ENCODE measurements around the gene FAM170B. TPM values are rescaled to one million over a fixed set of nuclear protein-coding genes. Genes with fewer than 3 reads are reported as not detected.
A peak's percentile ranks its signal among the peaks of the same experiment; 100 is the strongest.

FAM170B gene
- total RNA-seq, 1 donor = not detected

DNA sequence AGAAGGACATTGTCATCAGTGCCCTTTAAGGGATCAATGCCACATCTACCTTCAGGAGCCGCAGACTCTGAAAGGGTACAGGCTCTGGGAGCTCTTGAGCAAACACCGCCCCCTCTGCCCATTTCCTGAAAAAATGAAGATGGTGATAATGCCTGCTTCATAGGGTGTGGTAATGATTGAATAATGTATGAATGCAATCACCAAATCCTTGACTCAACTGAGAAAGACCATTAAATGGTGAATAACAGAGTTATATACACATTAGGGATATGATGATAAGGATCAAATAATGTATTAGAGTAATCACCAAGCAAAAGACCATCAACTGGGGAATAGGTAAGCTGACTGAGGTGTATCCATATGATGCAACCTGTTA, 1.5 kb downstream of the FAM170B start:
- Histone ChIP-seq H4K20me1 (ENCODE audit: insufficient read depth, low read length) (no peaks in the 10 kb centered on the region), H3K9me3 (ENCODE audit: low read depth, low read length) (no peaks in the 10 kb centered on the region), H3K4me1 (ENCODE audit: insufficient read depth, low read length) (peaks cover 3% of the 10 kb centered on the region), H3K36me3 (ENCODE audit: insufficient read depth, low read length) (no peaks in the 10 kb centered on the region), H3K27me3 (ENCODE audit: insufficient read depth, low read length) (peaks cover 18% of the 10 kb centered on the region), H3K4me2 (ENCODE audit: insufficient read depth, low read length) (no peak overlapping the region), H3K79me2 (ENCODE audit: insufficient read depth, low read length) (no peaks in the 10 kb centered on the region), H3K4me3 (ENCODE audit: insufficient read depth, low read length) (no peak overlapping the region), H3K27ac (ENCODE audit: low read depth, low read length) (no peak overlapping the region), H2AFZ (ENCODE audit: low read length) (no peak overlapping the region)
- DNase-seq (ENCODE audit: insufficient read length, low spot score, missing footprints) = peak; percentile 54
- TF ChIP-seq, protein P1, sequence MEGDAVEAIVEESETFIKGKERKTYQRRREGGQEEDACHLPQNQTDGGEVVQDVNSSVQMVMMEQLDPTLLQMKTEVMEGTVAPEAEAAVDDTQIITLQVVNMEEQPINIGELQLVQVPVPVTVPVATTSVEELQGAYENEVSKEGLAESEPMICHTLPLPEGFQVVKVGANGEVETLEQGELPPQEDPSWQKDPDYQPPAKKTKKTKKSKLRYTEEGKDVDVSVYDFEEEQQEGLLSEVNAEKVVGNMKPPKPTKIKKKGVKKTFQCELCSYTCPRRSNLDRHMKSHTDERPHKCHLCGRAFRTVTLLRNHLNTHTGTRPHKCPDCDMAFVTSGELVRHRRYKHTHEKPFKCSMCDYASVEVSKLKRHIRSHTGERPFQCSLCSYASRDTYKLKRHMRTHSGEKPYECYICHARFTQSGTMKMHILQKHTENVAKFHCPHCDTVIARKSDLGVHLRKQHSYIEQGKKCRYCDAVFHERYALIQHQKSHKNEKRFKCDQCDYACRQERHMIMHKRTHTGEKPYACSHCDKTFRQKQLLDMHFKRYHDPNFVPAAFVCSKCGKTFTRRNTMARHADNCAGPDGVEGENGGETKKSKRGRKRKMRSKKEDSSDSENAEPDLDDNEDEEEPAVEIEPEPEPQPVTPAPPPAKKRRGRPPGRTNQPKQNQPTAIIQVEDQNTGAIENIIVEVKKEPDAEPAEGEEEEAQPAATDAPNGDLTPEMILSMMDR (IDR thresholded peaks at IDR 0.05; ENCODE audit: extremely low read depth, low read depth, low read length) = no peak

DNA sequence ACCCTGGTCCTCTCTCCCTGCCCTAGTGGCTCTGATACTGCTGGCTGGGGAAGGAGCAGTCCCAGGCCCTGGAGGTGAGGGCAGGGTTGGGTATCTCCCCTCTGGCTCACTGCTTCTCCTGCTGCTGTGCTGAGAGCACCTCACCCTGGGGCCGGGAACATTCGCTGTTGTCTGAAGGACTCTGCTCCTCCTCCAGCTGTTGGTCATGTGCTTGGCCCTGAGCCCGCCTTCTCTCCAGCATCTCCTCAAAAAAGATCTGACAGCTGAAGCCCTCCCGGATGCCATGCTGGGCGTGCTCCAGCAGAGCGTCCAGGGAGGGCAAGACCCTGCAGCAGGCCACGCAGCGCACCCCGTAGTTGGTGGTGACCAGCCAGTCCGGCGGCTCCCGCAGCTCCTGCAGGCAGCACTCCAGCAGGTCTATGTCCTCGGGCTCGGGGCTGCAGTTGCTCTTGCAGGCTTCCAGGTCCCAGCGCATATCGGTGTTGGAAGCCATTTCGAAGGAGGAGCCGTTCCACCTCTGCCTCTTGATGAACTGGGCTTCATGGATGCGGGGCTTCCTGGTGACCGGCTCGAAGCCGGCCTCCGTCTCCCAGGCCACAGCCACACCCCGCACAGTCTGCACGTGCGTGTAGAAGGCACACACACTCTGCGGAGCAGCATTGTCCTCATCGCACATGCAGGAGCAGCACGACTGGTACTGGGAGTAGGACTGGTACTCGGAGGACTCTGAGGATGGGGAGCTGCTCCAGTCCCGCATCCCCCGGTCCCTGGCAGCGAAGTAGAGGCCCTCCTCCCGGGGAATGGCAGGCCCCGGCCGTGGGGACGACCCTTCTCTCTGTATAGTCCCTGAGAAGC, 2.1 kb downstream of the FAM170B start:
- DNase-seq (ENCODE audit: insufficient read length, low spot score, missing footprints) = no peak
- no peak overlapping the region for H2AFZ ChIP-seq (ENCODE audit: low read length)

DNA sequence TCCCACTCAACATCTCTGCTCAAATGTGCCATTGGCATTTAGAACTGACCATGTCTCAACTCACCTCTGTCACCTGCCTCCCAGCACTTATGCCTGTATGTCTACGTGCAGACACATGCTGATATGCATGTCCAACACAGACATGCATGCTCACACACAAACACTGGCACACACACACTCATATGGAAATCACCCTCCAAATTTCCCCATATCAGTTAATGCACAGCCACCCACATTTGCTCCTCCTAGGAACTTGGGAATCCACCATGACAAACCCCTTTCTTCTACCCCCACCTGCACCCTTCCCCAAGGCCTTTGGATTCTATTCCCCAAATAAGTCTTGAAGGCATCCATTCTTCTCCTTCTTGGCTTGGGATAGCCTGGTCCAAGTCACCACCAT, 4.4 kb downstream of the FAM170B start:
- no peaks in the 10 kb centered on the region for H3K79me2 ChIP-seq (ENCODE audit: insufficient read depth, low read length)
- H3K36me3 ChIP-seq (ENCODE audit: insufficient read depth, low read length) = no peaks in the 10 kb centered on the region
- no peak overlapping the region for H3K4me2 ChIP-seq (ENCODE audit: insufficient read depth, low read length)
- H3K4me3 ChIP-seq (ENCODE audit: insufficient read depth, low read length) = no peak overlapping the region
- no peaks in the 10 kb centered on the region for H3K9me3 ChIP-seq (ENCODE audit: low read depth, low read length)
- H3K27ac ChIP-seq (ENCODE audit: low read depth, low read length) = no peak overlapping the region
- no peak for DNase-seq (ENCODE audit: insufficient read length, low spot score, missing footprints)
- peaks cover 18% of the 10 kb centered on the region for H3K27me3 ChIP-seq (ENCODE audit: insufficient read depth, low read length)
- no peaks in the 10 kb centered on the region for H4K20me1 ChIP-seq (ENCODE audit: insufficient read depth, low read length)
- H3K4me1 ChIP-seq (ENCODE audit: insufficient read depth, low read length) = no peaks in the 10 kb centered on the region
- H2AFZ ChIP-seq (ENCODE audit: low read length) = no peak overlapping the region
- TF ChIP-seq, protein P1 (IDR thresholded peaks at IDR 0.05; ENCODE audit: extremely low read depth, low read depth, low read length) = no peak

More for the DNA sequence above, 2.1 kb downstream of the FAM170B start:
- H4K20me1 ChIP-seq (ENCODE audit: insufficient read depth, low read length) = no peaks in the 10 kb centered on the region
- H3K4me2 ChIP-seq (ENCODE audit: insufficient read depth, low read length) = no peak overlapping the region
- H3K4me1 ChIP-seq (ENCODE audit: insufficient read depth, low read length) = peaks cover 3% of the 10 kb centered on the region
- peaks cover 18% of the 10 kb centered on the region for H3K27me3 ChIP-seq (ENCODE audit: insufficient read depth, low read length)
- no peak overlapping the region for H3K4me3 ChIP-seq (ENCODE audit: insufficient read depth, low read length)
- H3K9me3 ChIP-seq (ENCODE audit: low read depth, low read length) = no peaks in the 10 kb centered on the region
- H3K27ac ChIP-seq (ENCODE audit: low read depth, low read length) = no peak overlapping the region
- H3K79me2 ChIP-seq (ENCODE audit: insufficient read depth, low read length) = no peaks in the 10 kb centered on the region
- H3K36me3 ChIP-seq (ENCODE audit: insufficient read depth, low read length) = no peaks in the 10 kb centered on the region
- TF ChIP-seq, protein P1 (IDR thresholded peaks at IDR 0.05; ENCODE audit: extremely low read depth, low read depth, low read length) = no peak

DNA sequence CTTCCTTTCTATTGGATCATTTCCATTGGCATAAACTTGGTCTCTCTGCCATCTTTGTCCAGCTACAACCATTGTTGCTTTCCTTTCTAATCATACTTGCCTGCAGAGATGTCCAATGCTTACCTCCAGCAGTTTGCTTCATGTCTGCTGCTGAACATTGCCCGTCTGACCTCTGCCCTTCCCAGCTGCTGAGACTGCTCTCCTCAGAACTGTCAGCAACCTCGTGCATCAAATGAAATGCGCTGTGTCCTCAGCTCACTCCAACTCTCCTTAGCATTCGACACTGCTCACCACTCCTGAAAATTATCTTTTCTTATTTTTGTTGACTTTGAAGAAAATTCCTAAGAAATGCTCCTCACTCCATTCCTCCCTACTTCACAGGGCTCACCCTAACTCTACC, 5.0 kb downstream of the FAM170B start:
- DNase-seq (ENCODE audit: insufficient read length, low spot score, missing footprints) = no peak
- peaks cover 18% of the 10 kb centered on the region for H3K27me3 ChIP-seq (ENCODE audit: insufficient read depth, low read length)
- H3K9me3 ChIP-seq (ENCODE audit: low read depth, low read length) = no peaks in the 10 kb centered on the region
- H2AFZ ChIP-seq (ENCODE audit: low read length) = no peak overlapping the region
- H3K27ac ChIP-seq (ENCODE audit: low read depth, low read length) = no peak overlapping the region
- H3K79me2 ChIP-seq (ENCODE audit: insufficient read depth, low read length) = no peaks in the 10 kb centered on the region
- no peak overlapping the region for H3K4me3 ChIP-seq (ENCODE audit: insufficient read depth, low read length)
- TF ChIP-seq, protein P1 (IDR thresholded peaks at IDR 0.05; ENCODE audit: extremely low read depth, low read depth, low read length) = no peak
- no peaks in the 10 kb centered on the region for H4K20me1 ChIP-seq (ENCODE audit: insufficient read depth, low read length)
- H3K4me2 ChIP-seq (ENCODE audit: insufficient read depth, low read length) = no peak overlapping the region
- H3K4me1 ChIP-seq (ENCODE audit: insufficient read depth, low read length) = no peaks in the 10 kb centered on the region
- no peaks in the 10 kb centered on the region for H3K36me3 ChIP-seq (ENCODE audit: insufficient read depth, low read length)
